HG03520 (cell line): ENCODE measurements around the gene MAPK4.
"Not testable (repeated sequence)": the region's sequence is repeated elsewhere in the genome, so short reads cannot be mapped to it uniquely, and the experiment has no call there.

Source experiments
- ATAC-seq: cut with Tn5 transposase; IDR thresholded peaks from one replicate; pipeline ENCODE4 v1.9.1; 2021; ENCODE audit warnings: mild to moderate bottlenecking, moderate library complexity; ENCODE audit not compliant: unreplicated experiment

Gene MAPK4

DNA sequence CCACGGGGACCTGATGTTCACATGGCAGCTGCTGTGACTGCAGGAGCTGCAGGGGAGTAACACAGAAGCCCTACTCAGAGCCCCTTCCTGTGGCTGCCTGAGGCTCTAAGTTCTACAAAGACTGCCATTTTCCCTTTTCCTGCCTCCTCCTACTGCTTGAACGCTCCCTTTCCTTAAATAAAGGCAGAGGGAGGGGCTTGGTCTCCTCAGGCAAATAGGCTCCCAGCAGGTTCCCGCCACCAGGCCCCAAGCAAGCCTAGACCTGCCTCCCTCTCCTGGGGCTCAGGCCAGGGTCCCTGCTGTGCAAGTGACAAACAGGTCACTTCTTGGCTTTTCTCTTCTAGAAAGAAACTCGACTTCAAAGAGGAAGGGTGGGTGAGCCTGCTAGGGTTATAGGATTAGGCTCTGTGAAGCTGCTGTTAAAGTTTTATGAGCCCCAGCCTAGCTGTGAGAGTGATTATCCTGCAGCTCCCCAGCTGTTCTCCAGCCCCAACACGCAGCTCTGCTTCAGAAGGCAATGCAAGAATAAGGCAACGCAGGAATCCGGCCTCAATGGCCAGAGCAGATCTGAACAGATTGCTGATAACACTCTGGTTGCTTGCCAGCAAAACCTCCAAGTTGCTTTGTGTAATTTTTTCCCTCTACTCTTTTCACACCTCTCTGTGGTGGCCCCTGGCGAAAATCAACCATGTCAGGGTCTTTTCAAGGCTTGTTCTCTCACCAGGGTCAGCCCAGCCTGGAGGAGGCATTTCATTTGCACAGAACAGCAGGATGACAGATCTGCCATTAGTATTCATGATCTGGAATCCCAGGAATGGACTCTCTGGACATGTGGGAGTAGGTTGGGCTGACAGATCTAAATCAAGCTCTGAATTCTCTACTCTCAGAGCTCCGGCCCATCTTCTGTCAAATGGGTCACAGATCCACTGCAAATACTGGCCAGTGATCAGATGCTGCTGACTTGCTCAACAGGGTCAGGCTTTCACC, 188.6 kb downstream of the MAPK4 start:
- ATAC-seq = no peak

DNA sequence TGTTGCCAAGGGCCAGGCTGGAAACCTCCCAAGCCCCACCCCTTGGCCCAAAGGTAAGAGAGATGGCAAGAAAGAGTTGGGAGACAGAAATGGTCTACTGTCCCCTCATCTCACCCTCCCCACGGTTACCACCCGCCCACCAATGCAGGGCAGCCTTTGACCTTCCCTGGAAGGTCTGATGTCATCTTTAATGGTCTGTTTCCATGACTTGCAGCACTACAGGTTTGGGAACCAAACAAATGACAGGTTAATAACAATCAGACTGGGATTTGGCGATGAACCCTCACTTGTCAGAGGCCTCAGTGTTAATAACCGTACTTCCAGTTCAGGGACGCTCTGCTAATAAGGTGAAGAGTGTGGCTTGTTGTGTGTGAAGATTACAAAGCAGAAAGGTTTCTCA, 189.5 kb downstream of the MAPK4 start:
- no peak for ATAC-seq

DNA sequence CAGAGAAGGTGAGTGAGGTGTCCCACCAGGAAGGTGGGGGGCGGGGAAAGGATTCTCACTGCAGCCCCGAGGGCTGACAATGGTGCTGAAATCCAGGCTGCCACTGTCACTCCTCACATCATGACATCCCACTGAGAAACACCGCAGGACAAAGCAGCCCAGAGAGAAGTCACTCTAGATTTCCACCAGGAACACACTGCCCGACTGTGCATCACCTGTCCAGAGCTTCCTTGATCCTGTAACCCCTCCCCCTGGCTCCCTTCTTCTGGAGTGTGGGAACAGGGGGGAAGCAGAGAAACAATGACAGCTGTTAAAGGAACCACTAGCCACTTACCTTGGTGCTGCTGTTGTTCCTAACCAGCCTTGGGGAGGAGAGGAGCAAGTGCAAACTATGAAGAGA, 190.1 kb downstream of the MAPK4 start:
- ATAC-seq = no peak

DNA sequence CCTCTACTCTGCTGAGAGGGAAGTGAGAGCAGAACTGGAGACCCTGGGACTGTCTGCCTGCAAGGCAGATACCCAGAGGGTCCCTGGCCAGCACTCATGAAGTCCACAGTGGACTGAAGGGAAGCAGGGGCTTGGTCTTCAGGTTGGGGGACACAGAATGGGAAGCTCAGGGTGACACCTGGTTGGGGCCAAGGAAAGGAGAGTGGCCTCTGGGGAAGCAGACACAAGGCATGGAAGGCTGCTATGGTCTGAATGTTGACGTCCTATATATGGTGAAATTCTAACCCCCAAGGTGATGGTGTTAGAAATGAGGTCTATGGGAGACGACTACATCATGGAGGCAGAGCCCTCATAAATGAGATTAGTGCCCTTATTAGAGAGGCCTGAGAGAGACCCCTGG, 190.7 kb downstream of the MAPK4 start:
- no peak for ATAC-seq

DNA sequence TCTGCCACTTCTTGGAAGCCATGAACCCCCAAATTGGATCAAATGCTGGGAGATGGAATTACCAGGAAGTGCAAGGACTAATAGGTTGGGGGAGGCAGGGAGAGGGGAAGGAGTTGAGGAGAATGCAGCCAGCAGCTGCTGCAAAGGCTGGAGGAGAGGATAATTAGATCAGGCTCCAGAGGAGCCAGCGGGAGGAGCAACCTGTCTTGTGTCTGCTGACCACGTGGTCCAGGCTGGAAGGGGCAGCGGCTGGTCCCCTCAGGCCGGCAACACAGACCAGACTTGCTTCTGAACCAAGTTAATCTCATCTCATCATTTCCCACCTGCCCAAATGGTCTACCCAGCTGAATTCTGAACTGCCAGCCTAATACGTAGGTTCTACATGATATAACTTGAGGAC, 191.6 kb downstream of the MAPK4 start:
- ATAC-seq = no peak

DNA sequence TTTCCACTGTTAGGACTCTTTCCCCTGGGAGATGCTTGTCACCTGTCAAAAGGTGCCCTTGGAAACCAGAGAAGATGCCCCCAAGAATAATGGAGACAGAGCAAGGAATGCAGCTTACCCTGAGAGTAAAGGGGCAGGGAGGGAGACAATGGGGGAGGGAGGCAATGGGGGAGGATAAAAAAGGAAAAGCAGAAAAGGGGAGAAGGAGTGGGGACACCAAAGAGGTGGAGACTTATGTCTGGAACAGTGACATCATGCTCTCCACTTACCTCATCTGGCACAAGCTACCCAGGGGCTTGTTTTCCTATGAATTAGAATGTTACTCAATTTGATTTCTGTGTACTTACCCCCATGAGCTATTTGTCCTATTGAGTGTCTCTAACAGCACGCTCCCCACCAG, 192.1 kb downstream of the MAPK4 start:
- no peak for ATAC-seq

DNA sequence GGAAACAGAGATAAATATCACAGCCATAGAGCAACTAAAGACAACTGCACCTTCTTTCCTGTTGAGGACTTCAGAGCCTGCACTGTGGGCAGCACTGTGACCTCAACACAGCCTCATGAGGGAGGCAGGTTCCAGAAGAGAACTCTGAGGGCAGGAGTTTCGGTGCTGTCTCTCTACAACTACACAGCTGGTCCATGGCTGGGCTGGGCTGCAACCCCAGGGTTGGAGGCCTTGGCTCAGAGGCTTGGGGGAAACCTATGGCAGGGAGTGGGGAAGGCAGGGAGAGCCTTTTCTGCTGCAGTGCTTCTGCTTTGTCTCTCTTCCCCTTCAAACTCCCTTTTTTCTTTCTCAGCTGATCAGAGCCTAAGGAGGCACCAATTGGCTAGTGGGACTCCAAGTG, 193.4 kb downstream of the MAPK4 start:
- no peak for ATAC-seq

DNA sequence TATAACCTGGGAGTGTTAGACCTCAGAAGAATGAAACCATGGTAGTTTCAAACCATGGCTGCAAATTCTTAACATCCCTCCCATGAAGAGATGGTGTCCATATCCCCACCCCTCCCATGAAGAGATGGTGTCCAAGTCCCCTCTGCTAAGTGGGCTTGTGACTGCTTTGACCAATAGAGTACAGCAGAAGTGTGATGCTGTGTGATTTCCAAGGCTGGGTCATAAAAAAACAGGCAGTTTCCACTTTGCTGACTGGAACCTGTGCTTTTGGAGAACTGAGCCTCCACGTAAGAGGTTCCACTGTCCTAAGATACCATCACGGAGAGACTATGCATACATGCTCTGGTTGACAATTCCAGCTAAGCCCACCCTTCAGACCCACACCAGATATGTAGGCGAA, 194.4 kb downstream of the MAPK4 start:
- ATAC-seq = no peak

DNA sequence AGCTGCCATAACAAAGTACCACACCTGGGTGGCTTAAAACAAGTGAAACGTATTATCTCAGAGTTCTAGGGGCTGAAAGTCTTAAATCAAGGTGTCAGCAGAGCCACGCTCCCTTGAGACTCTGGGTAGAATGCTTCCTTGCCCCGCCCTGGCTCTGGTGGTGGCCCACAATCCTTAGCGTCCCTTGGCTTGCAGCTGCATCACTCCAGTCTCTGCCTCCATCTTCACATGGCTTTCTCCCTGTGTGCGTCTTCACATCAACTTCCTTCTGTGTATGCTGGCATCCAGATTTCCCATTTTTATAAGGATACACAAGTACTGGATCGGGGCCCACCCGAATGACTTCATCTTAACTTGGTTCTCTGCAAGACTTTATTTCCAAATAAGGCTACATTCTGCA, 197.5 kb downstream of the MAPK4 start:
- no peak for ATAC-seq

DNA sequence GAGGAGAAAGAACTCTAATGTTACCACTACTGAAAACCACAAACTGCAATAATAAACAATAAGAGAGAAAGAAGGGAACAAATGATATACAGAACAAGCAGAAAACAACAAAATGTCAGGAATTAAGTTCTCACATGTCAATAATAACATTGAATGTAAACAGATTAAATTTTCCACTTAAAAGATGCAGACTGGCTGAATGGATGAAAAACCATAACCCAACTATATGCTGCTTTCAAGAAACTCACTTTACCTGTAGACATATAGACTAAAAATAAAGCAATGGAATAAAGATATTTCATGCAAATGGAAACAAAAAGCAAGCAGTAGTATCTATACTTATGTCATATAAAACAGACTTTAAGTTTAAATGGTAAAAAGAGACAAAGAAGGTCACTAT, 209.6 kb downstream of the MAPK4 start:
- ATAC-seq = no peak

DNA sequence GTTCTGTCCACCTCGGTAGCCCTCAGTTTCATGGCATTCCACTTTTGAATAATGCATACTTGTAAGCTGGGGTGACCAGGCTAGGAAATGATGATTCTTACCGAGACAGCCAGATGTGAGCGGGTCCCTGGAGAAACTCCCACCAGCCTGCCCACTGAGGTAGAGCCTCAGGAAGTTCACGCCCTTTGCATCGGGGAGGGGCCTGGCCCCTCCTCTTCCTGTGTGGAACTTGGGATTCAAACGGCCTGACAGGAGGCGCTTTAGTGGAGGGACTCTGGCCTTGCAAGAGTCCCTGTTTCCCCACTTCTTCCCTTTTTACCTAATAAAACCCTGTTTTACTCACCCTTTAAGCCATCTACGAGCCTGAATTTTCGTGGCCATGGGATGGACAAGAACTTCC, 215.3 kb downstream of the MAPK4 start:
- ATAC-seq = no peak

DNA sequence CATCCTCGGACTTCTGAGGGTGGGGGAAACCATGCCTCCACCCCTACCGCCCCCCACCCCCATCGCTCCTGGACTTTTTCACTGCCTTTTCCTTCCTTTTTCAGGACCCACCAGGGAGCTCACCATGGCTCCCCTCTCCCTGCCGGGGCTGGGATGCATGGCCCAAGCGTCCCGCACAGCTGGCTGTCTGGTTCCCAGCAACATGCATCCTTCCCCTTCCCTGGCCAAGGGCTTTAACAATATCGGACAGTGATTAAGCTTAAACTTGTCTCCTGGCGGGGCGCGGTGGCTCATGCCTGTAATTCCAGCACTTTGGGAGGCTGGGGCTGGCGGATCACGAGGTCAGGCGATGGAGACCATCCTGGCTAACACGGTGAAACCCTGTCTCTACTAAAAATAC, 215.8 kb downstream of the MAPK4 start:
- no peak for ATAC-seq

DNA sequence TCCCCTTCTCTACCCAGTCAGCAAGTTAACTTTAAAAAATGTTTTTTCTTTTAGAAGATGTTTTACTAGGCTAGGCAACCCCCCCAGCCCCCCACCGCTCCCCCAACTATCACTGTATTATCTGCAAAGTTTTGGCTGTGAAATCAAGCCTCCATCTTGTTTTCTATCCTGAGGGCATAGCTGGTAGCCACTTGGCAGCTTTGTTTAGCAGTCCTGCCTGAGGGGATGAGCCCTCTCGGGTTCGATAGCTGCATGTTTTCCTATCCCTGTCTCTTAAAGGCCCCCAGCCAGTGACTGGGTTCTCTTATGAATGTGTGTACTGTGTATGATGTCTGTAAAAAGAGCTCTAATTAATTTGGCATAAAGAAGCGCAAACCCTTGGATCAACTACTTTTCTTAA, 216.5 kb downstream of the MAPK4 start:
- ATAC-seq = no peak

DNA sequence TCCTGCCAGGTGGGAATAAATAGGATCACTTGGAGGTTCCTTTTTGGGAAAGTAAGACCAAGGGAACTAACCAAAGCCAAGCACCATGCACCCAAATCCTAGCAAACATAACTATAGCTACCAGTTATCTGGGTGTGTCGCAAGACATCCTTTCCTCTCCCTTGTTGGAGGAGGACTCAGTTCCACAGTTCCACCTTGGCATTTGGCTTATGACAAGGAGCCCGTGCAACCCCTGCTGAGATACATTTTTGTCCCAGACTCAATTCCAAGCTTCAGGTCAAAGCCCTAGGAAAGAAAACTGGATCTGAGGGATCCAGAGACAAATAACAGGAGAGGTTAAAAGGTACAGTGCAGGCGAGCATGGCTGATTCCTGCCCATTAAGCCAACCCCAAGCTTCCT, 219.1 kb downstream of the MAPK4 start:
- not testable (repeated sequence) for ATAC-seq
